ENCODE measurements around the gene FXYD3. TPM values are rescaled to one million over a fixed set of nuclear protein-coding genes. Genes with fewer than 3 reads are reported as not detected.

Gene FXYD3
- total RNA-seq, 1 experiment from 2014 or later = 17.4 TPM

- TF ChIP-seq MAX (IDR thresholded peaks at IDR 0.05) (no peak), RAD21 (IDR thresholded peaks at IDR 0.05; ENCODE audit: low read depth) (no peak), ZNF274 (IDR thresholded peaks at IDR 0.05; ENCODE audit: low read depth, low read length) (no peak)
- Histone ChIP-seq H3K27me3 (ENCODE audit: insufficient read depth, low read length) (no peaks in the 10 kb centered on the region), H4K20me1 (ENCODE audit: insufficient read depth) (no peaks in the 10 kb centered on the region), H3K36me3 (ENCODE audit: control insufficient read depth in 1 of 2, insufficient read depth in 2 of 2, low read length in 2 of 2) (no peaks in the 10 kb centered on the region), H3K9me2 (ENCODE audit: insufficient read depth) (no peaks in the 10 kb centered on the region), H3K9me3 (ENCODE audit: control insufficient read depth in 1 of 2, insufficient read depth in 1 of 2, low read depth in 1 of 2, low read length in 2 of 2) (no peaks in the 10 kb centered on the region), H3K27ac (ENCODE audit: low read depth, low read length) (no peak overlapping the region), H3K9ac (ENCODE audit: low read length) (no peak overlapping the region), H3K79me2 (ENCODE audit: insufficient read depth, low read length) (no peaks in the 10 kb centered on the region), H3K4me3 (replicated peaks in 1 of 2; ENCODE audit: low read depth in 1 of 2, low read length in 2 of 2) (no peak overlapping the region), H3K4me1 (ENCODE audit: control insufficient read depth in 1 of 2, insufficient read depth in 2 of 2, low read length in 2 of 2) (no peaks in the 10 kb centered on the region), H2AFZ (ENCODE audit: low read depth, low read length, poor library complexity, severe bottlenecking) (no peak overlapping the region), H3K4me2 (ENCODE audit: low read length) (no peak overlapping the region)
- RAD21 ChIA-PET (ENCODE audit: low non-redundant PET in 1 of 2, low total read pairs in 2 of 2, uncharacterized antibody in 2 of 2, unreplicated experiment in 2 of 2) = no interaction called here
- intact Hi-C loops (cut with micrococcal nuclease) = no loop called here
- ATAC-seq (no peak), DNase-seq (ENCODE audit: low read depth, low spot score) (no peak)
- no TSS peak for BruUV-seq (replicated peaks)
- POLR2A ChIA-PET = no interaction called here
- CTCF ChIA-PET = no interaction called here
These were observed 34.9 kb upstream of the FXYD3 start for GRCh38 chr19:35080613-35081170.

GRCh38 chr19:35081201-35081600, 34.4 kb upstream of the FXYD3 start:
- Histone ChIP-seq H3K4me1 (ENCODE audit: control insufficient read depth in 1 of 2, insufficient read depth in 2 of 2, low read length in 2 of 2) (no peaks in the 10 kb centered on the region), H3K4me3 (replicated peaks in 1 of 2; ENCODE audit: low read depth in 1 of 2, low read length in 2 of 2) (no peak overlapping the region), H3K79me2 (ENCODE audit: insufficient read depth, low read length) (no peaks in the 10 kb centered on the region), H3K36me3 (ENCODE audit: control insufficient read depth in 1 of 2, insufficient read depth in 2 of 2, low read length in 2 of 2) (no peaks in the 10 kb centered on the region), H4K20me1 (ENCODE audit: insufficient read depth) (no peaks in the 10 kb centered on the region), H3K4me2 (ENCODE audit: low read length) (no peak overlapping the region), H2AFZ (ENCODE audit: low read depth, low read length, poor library complexity, severe bottlenecking) (no peak overlapping the region), H3K27ac (ENCODE audit: low read depth, low read length) (no peak overlapping the region), H3K27me3 (ENCODE audit: insufficient read depth, low read length) (no peaks in the 10 kb centered on the region), H3K9me3 (ENCODE audit: control insufficient read depth in 1 of 2, insufficient read depth in 1 of 2, low read depth in 1 of 2, low read length in 2 of 2) (no peaks in the 10 kb centered on the region), H3K9ac (ENCODE audit: low read length) (no peak overlapping the region), H3K9me2 (ENCODE audit: insufficient read depth) (no peaks in the 10 kb centered on the region)
- ATAC-seq (no peak), DNase-seq (ENCODE audit: low read depth, low spot score) (no peak)
- ChIA-PET POLR2A (no interaction called here), RAD21 (ENCODE audit: low non-redundant PET in 1 of 2, low total read pairs in 2 of 2, uncharacterized antibody in 2 of 2, unreplicated experiment in 2 of 2) (no interaction called here), CTCF (no interaction called here)
- BruUV-seq (replicated peaks) = no TSS peak
- intact Hi-C loops (cut with micrococcal nuclease) = no loop called here
- no peak for TF ChIP-seq ELF1 (IDR thresholded peaks at IDR 0.05; ENCODE audit: borderline replicate concordance, low read depth)
- TF ChIP-seq CEBPB (IDR thresholded peaks at IDR 0.05; ENCODE audit: low read depth) = no peak
- TF ChIP-seq SIN3A (IDR thresholded peaks at IDR 0.05; ENCODE audit: low read depth) = no peak
- no peak for TF ChIP-seq JUND (IDR thresholded peaks at IDR 0.05)
- TF ChIP-seq SRF (IDR thresholded peaks at IDR 0.05; ENCODE audit: low read depth) = no peak
- TF ChIP-seq REST (IDR thresholded peaks at IDR 0.05; ENCODE audit: low read depth) = no peak
- no peak for TF ChIP-seq EZH2 (IDR thresholded peaks at IDR 0.05)
- TF ChIP-seq ZNF274 (IDR thresholded peaks at IDR 0.05; ENCODE audit: low read depth, low read length) = no peak
- no peak for TF ChIP-seq POLR2AphosphoS5 (IDR thresholded peaks at IDR 0.05; ENCODE audit: low read depth, low read length)
- TF ChIP-seq RAD21 (IDR thresholded peaks at IDR 0.05; ENCODE audit: low read depth) = no peak
- TF ChIP-seq TCF7L2 (IDR thresholded peaks at IDR 0.05; ENCODE audit: borderline replicate concordance, extremely low read depth, insufficient read depth, insufficient read length) = no peak
- TF ChIP-seq SP1 (IDR thresholded peaks at IDR 0.05; ENCODE audit: low read depth) = no peak
- no peak for TF ChIP-seq CBX3 (IDR thresholded peaks at IDR 0.05; ENCODE audit: low read depth)
- no peak for TF ChIP-seq MAX (IDR thresholded peaks at IDR 0.05)
- no peak for TF ChIP-seq YY1 (IDR thresholded peaks at IDR 0.05; ENCODE audit: extremely low read depth, insufficient replicate concordance, low read depth, low read length)

All from HCT116 (cell line).